ENCODE results near the gene CCDC102A. TPM values are rescaled to one million over a fixed set of nuclear protein-coding genes. Genes with fewer than 3 reads are reported as not detected.

Gene CCDC102A
- total and polyA plus RNA-seq, 2 of the 13 experiments (the other 11 are each of a cell fraction or from before 2014, with no cell fraction given), result 2.1 to 2.8 TPM

DNA sequence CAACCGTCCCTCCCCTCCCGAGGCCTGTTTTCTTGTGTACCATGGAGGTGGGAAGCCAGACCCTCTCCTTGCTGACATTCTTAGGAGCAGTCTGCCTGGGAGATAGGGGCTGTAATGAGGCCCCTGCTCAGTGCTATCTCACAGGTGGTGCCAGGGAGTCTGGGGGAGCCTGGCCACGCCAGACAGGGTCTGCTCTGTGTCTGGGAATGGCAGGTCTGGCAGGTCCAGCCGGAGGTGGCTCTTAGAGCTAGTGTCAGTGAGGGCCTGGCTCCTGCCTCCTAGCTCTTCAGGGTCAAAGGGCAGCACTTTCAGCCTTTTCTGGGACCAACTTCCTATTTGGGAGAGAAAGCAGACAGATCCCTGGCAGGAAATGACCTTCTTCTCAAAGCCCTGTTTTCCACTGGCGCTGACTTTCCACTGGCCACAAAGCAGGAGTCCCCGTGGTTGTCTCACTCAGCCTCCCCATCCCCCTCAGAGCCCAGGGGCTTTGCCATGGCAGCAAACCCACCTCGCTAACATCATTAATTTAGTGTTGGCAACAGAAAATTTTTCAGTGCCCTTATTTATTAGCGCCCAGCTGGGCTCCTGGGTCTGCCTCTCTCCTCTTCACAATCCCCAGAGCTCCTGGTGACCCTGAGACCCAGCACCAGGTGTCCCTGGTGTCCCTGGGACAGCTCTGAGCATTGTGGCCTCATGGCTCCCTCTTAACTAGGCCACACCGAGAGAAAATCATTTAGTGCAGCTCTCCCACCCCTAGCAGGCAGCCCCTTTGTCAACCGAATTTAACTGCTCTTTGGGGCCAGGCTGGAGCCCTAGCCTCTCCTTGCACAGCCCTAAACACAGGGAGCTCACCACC, 26.1 kb downstream of the CCDC102A start (continued):
- TF ChIP-seq REST (IDR thresholded peaks at IDR 0.05; ENCODE audit: borderline replicate concordance in 1 of 2, low read depth in 1 of 2, low read length in 2 of 2) (no peak), ZFX (CRISPR knock-in tag; IDR thresholded peaks at IDR 0.05; ENCODE audit: low read depth) (peak; percentile 40; the same call in 1 of the 2 replicates), ZFP91 (CRISPR knock-in tag; IDR thresholded peaks at IDR 0.05; ENCODE audit: borderline replicate concordance) (peak; percentile 34; the same call in 1 of the 2 replicates), KLF9 (CRISPR knock-in tag; IDR thresholded peaks at IDR 0.05; ENCODE audit: low read depth) (no peak), ZNF282 (IDR thresholded peaks at IDR 0.05; ENCODE audit: partially characterized antibody) (no peak), RAD51 (IDR thresholded peaks at IDR 0.05; ENCODE audit: borderline replicate concordance) (no peak), NR2F6 (IDR thresholded peaks at IDR 0.05) (peak; percentile 24), NR2F6 (CRISPR knock-in tag; IDR thresholded peaks at IDR 0.05) (peak; percentile 40; the same call in 1 of the 2 replicates), ZFP90 (CRISPR knock-in tag; IDR thresholded peaks at IDR 0.05; ENCODE audit: borderline replicate concordance) (0 out of 2 replicates have a peak, but pooled peaks have one; percentile 41), PHB2 (IDR thresholded peaks at IDR 0.05; ENCODE audit: partially characterized antibody) (no peak), SNAPC5 (CRISPR knock-in tag; IDR thresholded peaks at IDR 0.05; ENCODE audit: borderline replicate concordance) (0 out of 2 replicates have a peak, but pooled peaks have one; percentile 0), HNRNPK (IDR thresholded peaks at IDR 0.05; ENCODE audit: low read depth, low read length, poor library complexity, severe bottlenecking) (no peak), ZMAT3 (CRISPR knock-in tag; conservative IDR thresholded peaks at IDR 0.05) (0 out of 2 replicates have a peak, but pooled peaks have one; percentile 38), ISX (CRISPR knock-in tag; conservative IDR thresholded peaks at IDR 0.05) (no peak), MIXL1 (CRISPR knock-in tag; IDR thresholded peaks at IDR 0.05) (no peak), NR2F1 (CRISPR knock-in tag; IDR thresholded peaks at IDR 0.05) (0 out of 4 replicates have a peak, but pooled peaks of 1 of the 2 experiments have one; percentile 15), ZNF430 (CRISPR knock-in tag; IDR thresholded peaks at IDR 0.05) (peak; percentile 69; the same call in 1 of the 2 replicates), BHLHE40 (IDR thresholded peaks at IDR 0.05; ENCODE audit: low read length) (no peak), POLR2AphosphoS5 (IDR thresholded peaks at IDR 0.05; ENCODE audit: low read depth, low read length) (no peak), ZNF235 (CRISPR knock-in tag; IDR thresholded peaks at IDR 0.05; ENCODE audit: borderline replicate concordance) (no peak)
- TF ChIP-seq, protein P1, sequence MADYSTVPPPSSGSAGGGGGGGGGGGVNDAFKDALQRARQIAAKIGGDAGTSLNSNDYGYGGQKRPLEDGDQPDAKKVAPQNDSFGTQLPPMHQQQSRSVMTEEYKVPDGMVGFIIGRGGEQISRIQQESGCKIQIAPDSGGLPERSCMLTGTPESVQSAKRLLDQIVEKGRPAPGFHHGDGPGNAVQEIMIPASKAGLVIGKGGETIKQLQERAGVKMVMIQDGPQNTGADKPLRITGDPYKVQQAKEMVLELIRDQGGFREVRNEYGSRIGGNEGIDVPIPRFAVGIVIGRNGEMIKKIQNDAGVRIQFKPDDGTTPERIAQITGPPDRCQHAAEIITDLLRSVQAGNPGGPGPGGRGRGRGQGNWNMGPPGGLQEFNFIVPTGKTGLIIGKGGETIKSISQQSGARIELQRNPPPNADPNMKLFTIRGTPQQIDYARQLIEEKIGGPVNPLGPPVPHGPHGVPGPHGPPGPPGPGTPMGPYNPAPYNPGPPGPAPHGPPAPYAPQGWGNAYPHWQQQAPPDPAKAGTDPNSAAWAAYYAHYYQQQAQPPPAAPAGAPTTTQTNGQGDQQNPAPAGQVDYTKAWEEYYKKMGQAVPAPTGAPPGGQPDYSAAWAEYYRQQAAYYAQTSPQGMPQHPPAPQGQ (CRISPR knock-in tag; IDR thresholded peaks at IDR 0.05; ENCODE audit: borderline replicate concordance), result peak; percentile 65; the same call in 1 of the 2 replicates
- TF ChIP-seq, protein P2, sequence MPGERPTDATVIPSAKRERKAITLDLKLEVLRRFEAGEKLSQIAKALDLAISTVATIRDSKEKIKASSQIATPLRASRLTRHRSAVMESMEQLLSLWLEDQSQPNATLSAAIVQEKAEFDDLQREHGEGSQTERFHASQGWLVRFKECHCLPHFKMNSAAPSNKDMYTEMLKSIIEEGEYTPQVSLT (CRISPR knock-in tag; IDR thresholded peaks at IDR 0.05; ENCODE audit: borderline replicate concordance, low read depth), result no peak

All from HepG2 (cell line).